ENCODE data around the gene HSPB2.

HSPB2 gene

DNA sequence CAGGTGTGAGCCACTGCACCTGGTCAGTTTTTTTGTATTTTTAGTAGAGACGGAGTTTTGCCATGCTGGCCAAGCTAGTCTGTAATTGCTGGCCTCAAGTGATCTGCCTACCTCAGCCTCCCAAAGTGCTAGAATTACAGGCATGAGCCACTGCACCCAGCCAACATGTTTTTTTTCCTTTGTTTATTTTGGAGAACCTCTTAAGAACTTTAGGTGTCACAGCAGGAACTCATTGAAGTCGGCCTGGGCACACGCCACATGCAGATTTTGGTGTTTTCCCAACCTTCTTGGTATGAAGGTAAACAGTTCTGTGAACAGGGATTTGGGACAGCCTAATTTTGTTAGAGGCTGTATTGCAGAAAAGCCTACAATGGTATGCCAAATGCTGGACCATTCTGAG lies 34.0 kb downstream of the HSPB2 start:
- Histone ChIP-seq H2BK120ac (ENCODE audit: low read depth, low read length) (no peak overlapping the region), H2BK5ac (ENCODE audit: low read length) (no peak overlapping the region), H3K36me3 (replicated peaks in 1 of 2; ENCODE audit: control insufficient read depth in 2 of 2, insufficient read depth in 2 of 2, low read length in 2 of 2) (peaks cover 0 to 45% of the 10 kb centered on the region in 2 donors), H2AK5ac (ENCODE audit: low read depth, low read length) (no peak overlapping the region), H3K18ac (ENCODE audit: low read length) (no peak overlapping the region), H4K91ac (ENCODE audit: low read depth, low read length, poor library complexity) (no peak overlapping the region), H3K23ac (ENCODE audit: low read depth, low read length, poor library complexity) (no peak overlapping the region), H2BK15ac (ENCODE audit: low read length) (no peak overlapping the region), H3K27ac (replicated peaks; ENCODE audit: low read length) (no peak overlapping the region), H3K9me3 (replicated peaks in 1 of 2; ENCODE audit: control insufficient read depth in 2 of 2, insufficient read depth in 1 of 2, low read depth in 1 of 2, low read length in 2 of 2) (no peaks in the 10 kb centered on the region), H3K4me3 (ENCODE audit: low read length in 2 of 2) (no peak overlapping the region), H4K8ac (ENCODE audit: low read depth, low read length) (no peak overlapping the region), H3K14ac (ENCODE audit: low read length) (no peak overlapping the region), H2AFZ (ENCODE audit: low read length) (no peak overlapping the region), H3K4me2 (ENCODE audit: insufficient read depth, low read length, poor library complexity, severe bottlenecking) (no peak overlapping the region), H3K79me1 (ENCODE audit: low read depth, low read length) (no peaks in the 10 kb centered on the region), H3K27me3 (ENCODE audit: control insufficient read depth in 3 of 3, insufficient read depth in 3 of 3, low read depth in 1 of 3, low read length in 3 of 3) (no peaks in the 10 kb centered on the region), H2BK12ac (ENCODE audit: low read length) (no peak overlapping the region), H3K9ac (ENCODE audit: low read depth, low read length, poor library complexity) (no peak overlapping the region), H3K4me1 (ENCODE audit: control insufficient read depth in 2 of 2, insufficient read depth in 1 of 2, low read depth in 1 of 2, low read length in 2 of 2) (no peaks in the 10 kb centered on the region), H3K4ac (ENCODE audit: low read length) (no peak overlapping the region)
- WGBS, 2 donors (ENCODE audit: extremely low coverage in 2 of 2, insufficient read length in 2 of 2, insufficient replicate concordance in 1 of 2): no CpG with 5 or more reads among the region's 3 CpGs
- DNase-seq (ENCODE audit: low spot score): no peak

DNA sequence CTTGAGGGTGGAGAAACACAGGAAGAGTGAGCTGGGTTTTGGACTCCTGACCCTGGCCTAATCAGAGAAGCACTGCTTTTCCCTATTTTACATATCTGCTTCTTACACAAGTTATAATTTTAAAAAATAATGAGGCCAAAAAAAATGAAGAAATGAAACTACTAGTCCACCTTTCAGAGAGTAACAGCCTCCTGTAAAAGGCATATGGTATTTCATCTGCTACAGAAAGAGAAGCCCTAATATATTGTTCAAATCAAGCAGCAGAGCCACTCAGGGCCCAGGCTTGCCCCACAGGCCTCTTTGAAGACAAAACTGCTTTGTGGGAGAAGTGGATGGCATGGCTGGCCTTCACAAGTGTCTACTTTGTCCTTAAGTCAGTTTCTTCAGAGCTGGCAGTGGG lies 34.6 kb downstream of the HSPB2 start:
- no peaks in the 10 kb centered on the region for H3K79me1 ChIP-seq (ENCODE audit: low read depth, low read length)
- H3K4ac ChIP-seq (ENCODE audit: low read length): no peak overlapping the region
- H3K4me1 ChIP-seq (ENCODE audit: control insufficient read depth in 2 of 2, insufficient read depth in 1 of 2, low read depth in 1 of 2, low read length in 2 of 2): no peaks in the 10 kb centered on the region
- no peak overlapping the region for H3K27ac ChIP-seq (replicated peaks; ENCODE audit: low read length)
- H3K4me2 ChIP-seq (ENCODE audit: insufficient read depth, low read length, poor library complexity, severe bottlenecking): peak overlapping the region; percentile 2
- no peaks in the 10 kb centered on the region for H3K9me3 ChIP-seq (replicated peaks in 1 of 2; ENCODE audit: control insufficient read depth in 2 of 2, insufficient read depth in 1 of 2, low read depth in 1 of 2, low read length in 2 of 2)
- H2AFZ ChIP-seq (ENCODE audit: low read length): no peak overlapping the region
- H3K14ac ChIP-seq (ENCODE audit: low read length): no peak overlapping the region
- no peak overlapping the region for H2BK15ac ChIP-seq (ENCODE audit: low read length)
- H2BK120ac ChIP-seq (ENCODE audit: low read depth, low read length): no peak overlapping the region
- no peak overlapping the region for H2AK5ac ChIP-seq (ENCODE audit: low read depth, low read length)
- no peak overlapping the region for H2BK5ac ChIP-seq (ENCODE audit: low read length)
- no peak overlapping the region for H4K91ac ChIP-seq (ENCODE audit: low read depth, low read length, poor library complexity)
- no peak overlapping the region for H3K18ac ChIP-seq (ENCODE audit: low read length)
- H3K23ac ChIP-seq (ENCODE audit: low read depth, low read length, poor library complexity): no peak overlapping the region
- no peak overlapping the region for H3K9ac ChIP-seq (ENCODE audit: low read depth, low read length, poor library complexity)
- no peak overlapping the region for H3K4me3 ChIP-seq (ENCODE audit: low read length in 2 of 2)
- H4K8ac ChIP-seq (ENCODE audit: low read depth, low read length): no peak overlapping the region
- no peak overlapping the region for H2BK12ac ChIP-seq (ENCODE audit: low read length)
- H3K27me3 ChIP-seq (ENCODE audit: control insufficient read depth in 3 of 3, insufficient read depth in 3 of 3, low read depth in 1 of 3, low read length in 3 of 3): no peaks in the 10 kb centered on the region
- no peak for DNase-seq (ENCODE audit: low spot score)
- peaks cover 0 to 41% of the 10 kb centered on the region in 2 donors for H3K36me3 ChIP-seq (replicated peaks in 1 of 2; ENCODE audit: control insufficient read depth in 2 of 2, insufficient read depth in 2 of 2, low read length in 2 of 2)

DNA sequence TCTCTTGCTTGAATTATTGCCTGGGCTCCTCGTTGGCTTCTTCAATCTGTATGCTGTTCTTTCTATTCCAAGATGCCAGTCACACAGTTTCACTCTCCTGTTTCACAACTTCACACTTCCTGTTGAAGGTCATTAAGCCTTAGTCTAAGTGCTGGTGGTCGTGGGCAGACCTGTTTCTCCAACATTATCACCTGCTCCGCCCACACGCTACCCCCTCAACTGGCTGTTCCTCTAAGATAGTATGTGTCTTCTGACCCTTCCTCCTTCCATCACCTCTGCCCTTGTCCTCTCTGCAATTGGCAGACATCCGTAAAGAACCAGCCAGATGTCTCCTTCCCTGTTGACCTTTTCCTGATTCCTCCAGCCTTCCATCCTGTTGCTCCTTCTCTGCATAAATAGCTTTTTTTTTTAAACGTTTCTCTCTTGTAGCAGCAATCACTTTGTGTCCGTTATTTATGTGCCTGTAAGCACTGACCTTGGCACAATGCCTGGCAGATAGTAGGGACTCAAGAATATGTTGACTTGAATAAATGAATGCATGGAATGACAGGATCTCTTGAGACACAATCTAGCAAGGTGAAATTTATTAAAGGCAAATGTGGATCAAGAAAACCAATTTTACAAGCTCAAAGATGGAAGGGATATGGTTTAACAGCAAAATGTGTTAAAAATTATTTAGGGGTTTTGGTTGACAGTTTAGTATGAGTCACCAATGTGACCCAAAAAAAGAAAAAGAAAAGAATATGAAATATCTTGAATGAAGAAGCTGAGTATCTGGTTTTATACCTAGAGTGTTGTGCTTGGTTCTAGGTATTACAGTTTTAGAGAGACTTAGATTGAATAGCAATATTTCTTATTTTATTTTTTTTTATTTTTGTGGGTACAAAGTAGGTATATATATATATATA lies 37.2 kb downstream of the HSPB2 start:
- Histone ChIP-seq H3K4me2 (ENCODE audit: insufficient read depth, low read length, poor library complexity, severe bottlenecking) (no peak overlapping the region), H3K4me1 (ENCODE audit: control insufficient read depth in 2 of 2, insufficient read depth in 1 of 2, low read depth in 1 of 2, low read length in 2 of 2) (no peaks in the 10 kb centered on the region), H3K4me3 (ENCODE audit: low read length in 2 of 2) (no peak overlapping the region), H4K91ac (ENCODE audit: low read depth, low read length, poor library complexity) (no peak overlapping the region), H2BK12ac (ENCODE audit: low read length) (no peak overlapping the region), H2BK5ac (ENCODE audit: low read length) (no peak overlapping the region), H2BK120ac (ENCODE audit: low read depth, low read length) (no peak overlapping the region), H2AK5ac (ENCODE audit: low read depth, low read length) (no peak overlapping the region), H2BK15ac (ENCODE audit: low read length) (no peak overlapping the region), H3K23ac (ENCODE audit: low read depth, low read length, poor library complexity) (no peak overlapping the region), H3K79me1 (ENCODE audit: low read depth, low read length) (no peaks in the 10 kb centered on the region), H3K9ac (ENCODE audit: low read depth, low read length, poor library complexity) (no peak overlapping the region), H3K9me3 (replicated peaks in 1 of 2; ENCODE audit: control insufficient read depth in 2 of 2, insufficient read depth in 1 of 2, low read depth in 1 of 2, low read length in 2 of 2) (peaks cover 0 to 9% of the 10 kb centered on the region in 2 donors), H3K4ac (ENCODE audit: low read length) (no peak overlapping the region), H3K14ac (ENCODE audit: low read length) (no peak overlapping the region), H3K36me3 (replicated peaks in 1 of 2; ENCODE audit: control insufficient read depth in 2 of 2, insufficient read depth in 2 of 2, low read length in 2 of 2) (peaks cover 0 to 20% of the 10 kb centered on the region in 2 donors), H3K18ac (ENCODE audit: low read length) (no peak overlapping the region), H3K27ac (replicated peaks; ENCODE audit: low read length) (no peak overlapping the region), H4K8ac (ENCODE audit: low read depth, low read length) (no peak overlapping the region), H2AFZ (ENCODE audit: low read length) (no peak overlapping the region), H3K27me3 (ENCODE audit: control insufficient read depth in 3 of 3, insufficient read depth in 3 of 3, low read depth in 1 of 3, low read length in 3 of 3) (no peaks in the 10 kb centered on the region)
- no peak for DNase-seq (ENCODE audit: low spot score)
- WGBS, 2 donors (ENCODE audit: extremely low coverage in 2 of 2, insufficient read length in 2 of 2, insufficient replicate concordance in 1 of 2): no CpG with 5 or more reads among the region's 7 CpGs

DNA sequence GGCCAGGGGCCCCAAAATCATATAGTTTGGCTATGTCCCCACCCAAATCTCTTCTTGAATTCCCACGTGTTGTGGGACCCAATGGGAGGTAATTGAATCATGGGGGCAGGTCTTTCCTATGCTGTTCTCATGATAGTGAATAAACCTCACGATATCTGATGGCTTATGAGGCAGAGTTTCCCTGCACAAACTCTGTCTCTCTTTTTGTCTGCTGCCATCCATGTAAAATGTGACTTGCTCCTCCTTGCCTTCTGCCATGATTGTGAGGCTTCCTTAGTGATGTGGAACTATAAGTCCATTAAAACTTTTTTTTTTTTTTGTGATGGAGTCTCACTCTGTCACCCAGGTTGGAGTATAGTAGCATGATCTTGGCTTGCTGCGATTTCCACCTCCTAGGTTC lies 39.0 kb downstream of the HSPB2 start:
- no peak overlapping the region for H3K18ac ChIP-seq (ENCODE audit: low read length)
- WGBS, 2 donors (ENCODE audit: extremely low coverage in 2 of 2, insufficient read length in 2 of 2, insufficient replicate concordance in 1 of 2): no CpG with 5 or more reads among the region's 3 CpGs

More for the DNA sequence above, 39.0 kb downstream of the HSPB2 start:
- Histone ChIP-seq H2BK5ac (ENCODE audit: low read length) (no peak overlapping the region), H4K91ac (ENCODE audit: low read depth, low read length, poor library complexity) (no peak overlapping the region), H2AK5ac (ENCODE audit: low read depth, low read length) (no peak overlapping the region), H3K23ac (ENCODE audit: low read depth, low read length, poor library complexity) (no peak overlapping the region), H2BK12ac (ENCODE audit: low read length) (no peak overlapping the region), H3K9ac (ENCODE audit: low read depth, low read length, poor library complexity) (no peak overlapping the region), H4K8ac (ENCODE audit: low read depth, low read length) (no peak overlapping the region), H3K79me1 (ENCODE audit: low read depth, low read length) (no peaks in the 10 kb centered on the region), H2BK15ac (ENCODE audit: low read length) (no peak overlapping the region), H3K27me3 (ENCODE audit: control insufficient read depth in 3 of 3, insufficient read depth in 3 of 3, low read depth in 1 of 3, low read length in 3 of 3) (no peaks in the 10 kb centered on the region), H3K36me3 (replicated peaks in 1 of 2; ENCODE audit: control insufficient read depth in 2 of 2, insufficient read depth in 2 of 2, low read length in 2 of 2) (peaks cover 0 to 14% of the 10 kb centered on the region in 2 donors), H2AFZ (ENCODE audit: low read length) (no peak overlapping the region), H3K4me3 (ENCODE audit: low read length in 2 of 2) (no peak overlapping the region), H3K14ac (ENCODE audit: low read length) (no peak overlapping the region), H3K9me3 (replicated peaks in 1 of 2; ENCODE audit: control insufficient read depth in 2 of 2, insufficient read depth in 1 of 2, low read depth in 1 of 2, low read length in 2 of 2) (peaks cover 0 to 9% of the 10 kb centered on the region in 2 donors), H2BK120ac (ENCODE audit: low read depth, low read length) (no peak overlapping the region), H3K4ac (ENCODE audit: low read length) (no peak overlapping the region), H3K27ac (replicated peaks; ENCODE audit: low read length) (no peak overlapping the region), H3K4me2 (ENCODE audit: insufficient read depth, low read length, poor library complexity, severe bottlenecking) (no peak overlapping the region), H3K4me1 (ENCODE audit: control insufficient read depth in 2 of 2, insufficient read depth in 1 of 2, low read depth in 1 of 2, low read length in 2 of 2) (no peaks in the 10 kb centered on the region)
- DNase-seq (ENCODE audit: low spot score): no peak
